ACC112 (cell line): ENCODE results near the gene ZNF787.

Experiments
- H2AFZ ChIP-seq: fragments of 200-600 bp; sonication (generic); one replicate; pipeline ENCODE4 v1.6.0; 2017; ENCODE audit warnings: antibody characterized with exemption, low read length; ENCODE audit not compliant: unreplicated experiment
- H3K27ac ChIP-seq: fragments of 200-600 bp; sonication (generic); 2 replicates; pipeline ENCODE4 v1.5.1; 2014; ENCODE audit warnings: low read depth, mild to moderate bottlenecking, antibody characterized with exemption, low read length, moderate library complexity
- H3K27me3 ChIP-seq: fragments of 200-600 bp; sonication (generic); 2 replicates; pipeline ENCODE4 v1.6.1; 2014; ENCODE audit warnings: mild to moderate bottlenecking, antibody characterized with exemption, low read length, moderate library complexity, mixed read lengths; ENCODE audit not compliant: insufficient read depth
- H3K36me3 ChIP-seq: fragments of 200-600 bp; sonication (generic); 2 replicates; pipeline ENCODE4 v1.6.1; 2016; ENCODE audit warnings: mild to moderate bottlenecking, antibody characterized with exemption, low read length, moderate library complexity, mixed read lengths; ENCODE audit not compliant: insufficient read depth
- H3K4me1 ChIP-seq: fragments of 200-600 bp; sonication (generic); one replicate; pipeline ENCODE4 v1.6.1; 2016; ENCODE audit warnings: low read length, mixed read lengths; ENCODE audit not compliant: insufficient read depth, unreplicated experiment, control insufficient read depth
- H3K4me3 ChIP-seq: fragments of 200-600 bp; sonication (generic); 2 replicates; pipeline ENCODE4 v1.5.1; 2014; ENCODE audit warnings: mild to moderate bottlenecking, low read depth, low read length
- H3K79me2 ChIP-seq: fragments of 200-600 bp; sonication (generic); one replicate; pipeline ENCODE4 v1.6.0; 2016; ENCODE audit warnings: low read length; ENCODE audit not compliant: control insufficient read depth, unreplicated experiment, insufficient read depth

Gene ZNF787

DNA sequence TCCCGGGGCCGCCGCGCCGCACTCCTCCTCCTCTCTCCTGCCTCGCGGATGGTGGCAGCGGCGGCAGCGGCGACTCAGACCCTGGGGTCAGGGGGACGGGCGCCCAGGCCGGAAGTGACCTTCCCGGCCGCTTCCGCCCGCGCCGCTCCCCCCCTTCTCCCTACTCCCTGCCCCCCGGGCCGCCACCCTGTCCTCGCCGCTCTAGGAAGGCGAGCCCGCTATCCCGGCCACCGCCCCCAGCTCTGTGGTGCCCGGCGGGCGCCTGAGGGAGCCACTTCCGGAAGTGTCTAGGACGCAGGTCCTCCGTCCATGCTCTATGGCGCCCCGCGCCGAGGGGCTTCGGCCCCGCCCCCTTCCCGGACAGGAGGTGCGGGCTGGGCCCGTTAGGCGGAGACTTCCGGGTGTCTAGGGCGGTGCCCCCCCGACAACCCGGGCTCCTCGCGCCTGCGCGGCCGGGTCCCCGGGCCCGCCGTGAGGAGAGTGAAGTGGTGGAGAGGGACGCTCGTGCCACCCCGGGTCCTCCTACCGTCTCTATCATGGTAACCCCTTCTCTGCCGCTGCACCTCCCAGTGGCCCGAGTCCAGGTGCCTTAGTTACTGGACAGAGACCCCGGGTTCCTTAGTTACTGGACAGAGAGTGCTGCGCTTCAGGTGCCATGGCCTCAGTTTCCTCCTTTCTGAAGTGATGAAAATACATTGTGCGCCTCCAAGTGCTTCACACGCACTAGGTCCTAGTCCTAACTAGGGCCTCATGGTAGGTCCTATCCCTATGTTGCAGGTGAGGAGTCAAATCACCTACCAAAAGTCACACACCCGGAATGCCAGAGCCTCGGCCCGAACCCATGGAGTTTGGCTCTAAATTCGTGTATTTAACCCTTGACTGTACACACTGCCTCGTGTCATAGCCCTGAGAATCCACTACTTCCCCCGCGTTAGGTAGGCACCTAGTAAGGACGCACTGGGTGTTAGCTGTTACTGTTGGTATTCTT lies at the start of gene ZNF787:
TSS of gene ZNF787 (minus strand) at position 116 of the 988 bp plus-strand sequence. CDS start 18,078 bp downstream, outside the sequence.
- Histone ChIP-seq H3K27me3 (no peaks in the 10 kb centered on the region), H3K4me1 (peaks cover 12% of the 10 kb centered on the region), H2AFZ (peak within 1 kb of the TSS; percentile 43)

GRCh38 chr19:56170261-56170660 lies 49.2 kb upstream of the ZNF787 start:
- Histone ChIP-seq H3K79me2 (no peaks in the 10 kb centered on the region), H3K27ac (no peak overlapping the region), H3K27me3 (peaks cover 8% of the 10 kb centered on the region), H2AFZ (no peak overlapping the region), H3K36me3 (no peaks in the 10 kb centered on the region), H3K4me1 (no peaks in the 10 kb centered on the region), H3K4me3 (no peak overlapping the region)

More for the DNA sequence above, at the start of gene ZNF787:
- H3K4me3 ChIP-seq, result peak within 1 kb of the TSS; percentile 89
- peaks cover 36% of the 10 kb centered on the region for H3K79me2 ChIP-seq
- peak within 1 kb of the TSS; percentile 92 for H3K27ac ChIP-seq
- no peaks in the 10 kb centered on the region for H3K36me3 ChIP-seq

GRCh38 chr19:56167064-56167578 lies 46.0 kb upstream of the ZNF787 start:
- no peak overlapping the region for H3K4me3 ChIP-seq
- no peaks in the 10 kb centered on the region for H3K27me3 ChIP-seq
- no peak overlapping the region for H2AFZ ChIP-seq
- no peak overlapping the region for H3K27ac ChIP-seq
- no peaks in the 10 kb centered on the region for H3K4me1 ChIP-seq
- H3K36me3 ChIP-seq, result no peaks in the 10 kb centered on the region
- no peaks in the 10 kb centered on the region for H3K79me2 ChIP-seq

GRCh38 chr19:56163097-56163496 lies 42.0 kb upstream of the ZNF787 start:
- H3K4me3 ChIP-seq, result no peak overlapping the region
- H3K4me1 ChIP-seq, result no peaks in the 10 kb centered on the region
- H3K27ac ChIP-seq, result no peak overlapping the region
- no peaks in the 10 kb centered on the region for H3K36me3 ChIP-seq
- H2AFZ ChIP-seq, result no peak overlapping the region
- H3K79me2 ChIP-seq, result no peaks in the 10 kb centered on the region
- H3K27me3 ChIP-seq, result no peaks in the 10 kb centered on the region

GRCh38 chr19:56162258-56162657 lies 41.2 kb upstream of the ZNF787 start:
- Histone ChIP-seq H3K27ac (no peak overlapping the region), H3K4me3 (no peak overlapping the region), H3K79me2 (no peaks in the 10 kb centered on the region), H3K4me1 (no peaks in the 10 kb centered on the region), H2AFZ (no peak overlapping the region), H3K36me3 (no peaks in the 10 kb centered on the region), H3K27me3 (no peaks in the 10 kb centered on the region)

GRCh38 chr19:56161534-56161933 lies 40.4 kb upstream of the ZNF787 start:
- H3K4me3 ChIP-seq, result no peak overlapping the region
- H2AFZ ChIP-seq, result no peak overlapping the region
- H3K79me2 ChIP-seq, result no peaks in the 10 kb centered on the region
- no peak overlapping the region for H3K27ac ChIP-seq
- no peaks in the 10 kb centered on the region for H3K36me3 ChIP-seq
- H3K4me1 ChIP-seq, result no peaks in the 10 kb centered on the region
- no peaks in the 10 kb centered on the region for H3K27me3 ChIP-seq

GRCh38 chr19:56159622-56160271 lies 38.7 kb upstream of the ZNF787 start:
- Histone ChIP-seq H3K36me3 (no peaks in the 10 kb centered on the region), H2AFZ (no peak overlapping the region), H3K4me3 (no peak overlapping the region), H3K27me3 (no peaks in the 10 kb centered on the region), H3K4me1 (no peaks in the 10 kb centered on the region), H3K79me2 (no peaks in the 10 kb centered on the region), H3K27ac (no peak overlapping the region)

DNA sequence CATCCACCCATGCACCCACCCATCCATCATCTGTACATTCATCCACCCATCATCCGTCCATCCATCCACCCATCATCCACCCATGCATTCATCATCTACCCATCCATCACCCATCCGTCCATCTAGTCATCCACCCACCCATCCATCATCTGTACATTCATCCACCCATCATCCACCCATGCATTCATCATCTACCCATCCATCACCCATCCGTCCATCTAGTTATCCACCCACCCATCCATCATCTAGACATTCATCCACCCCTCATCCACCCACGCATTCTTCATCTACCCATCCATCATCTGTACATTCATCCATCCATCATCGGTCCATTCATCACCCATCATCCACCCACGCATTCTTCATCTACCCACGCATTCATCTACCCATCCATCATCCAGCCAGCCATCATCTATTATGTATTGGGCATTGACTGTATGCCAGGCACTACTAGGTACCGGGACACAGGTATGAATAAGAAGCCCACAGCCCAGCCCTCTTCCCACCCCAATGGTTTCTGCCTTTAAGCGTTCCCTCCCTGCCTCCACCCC lies 38.0 kb upstream of the ZNF787 start:
- Histone ChIP-seq H3K4me3 (no peak overlapping the region), H3K27ac (no peak overlapping the region), H2AFZ (no peak overlapping the region), H3K36me3 (no peaks in the 10 kb centered on the region), H3K79me2 (no peaks in the 10 kb centered on the region), H3K27me3 (no peaks in the 10 kb centered on the region), H3K4me1 (no peaks in the 10 kb centered on the region)

DNA sequence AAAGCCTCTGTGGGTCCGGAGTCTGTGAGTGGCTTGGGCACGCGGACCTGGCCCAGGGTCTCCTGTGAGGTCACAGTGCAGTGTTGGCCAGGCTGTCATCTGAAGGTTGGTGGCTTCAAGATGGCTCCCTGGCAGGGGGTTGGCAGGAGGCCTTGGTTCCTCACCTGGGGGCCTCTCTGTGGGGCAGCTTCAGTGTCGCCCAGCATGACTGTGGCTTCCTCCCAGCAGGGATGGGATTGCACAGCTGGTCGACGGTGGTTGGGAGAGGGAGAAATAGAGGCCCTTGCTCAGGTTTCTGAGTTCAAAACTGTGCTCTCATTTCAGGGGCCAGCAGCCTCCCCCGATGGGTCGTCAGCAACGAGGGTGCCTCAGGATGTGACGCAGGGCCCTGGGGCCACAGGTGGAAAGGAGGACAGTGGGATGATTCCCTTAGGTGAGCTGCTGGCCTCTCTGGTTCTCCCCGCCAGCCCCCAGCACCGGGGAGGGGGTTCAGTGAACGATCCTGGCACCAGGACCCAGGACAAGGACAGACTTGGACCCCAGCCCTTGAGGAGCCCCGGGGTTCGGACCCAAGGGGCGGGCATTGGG lies 37.2 kb upstream of the ZNF787 start:
- Histone ChIP-seq H3K27ac (no peak overlapping the region), H3K36me3 (no peaks in the 10 kb centered on the region), H2AFZ (no peak overlapping the region), H3K27me3 (no peaks in the 10 kb centered on the region), H3K79me2 (no peaks in the 10 kb centered on the region), H3K4me3 (no peak overlapping the region), H3K4me1 (no peaks in the 10 kb centered on the region)

GRCh38 chr19:56156768-56157167 lies 35.7 kb upstream of the ZNF787 start:
- Histone ChIP-seq H3K4me3 (no peak overlapping the region), H3K27me3 (no peaks in the 10 kb centered on the region), H3K36me3 (no peaks in the 10 kb centered on the region), H2AFZ (no peak overlapping the region), H3K79me2 (no peaks in the 10 kb centered on the region), H3K4me1 (no peaks in the 10 kb centered on the region), H3K27ac (no peak overlapping the region)
